ENCODE measurements around the gene NUDT17.
A peak's percentile ranks its signal among the peaks of the same experiment; 100 is the strongest.

The NUDT17 gene

GRCh38 chr1:145843031-145843430 lies 2.4 kb upstream of the NUDT17 start:
- Histone ChIP-seq H3K4me3 (ENCODE audit: insufficient read depth, low read length, poor library complexity, severe bottlenecking) (no peak overlapping the region), H4K20me1 (ENCODE audit: low read depth, low read length) (no peaks in the 10 kb centered on the region), H3K9ac (ENCODE audit: low read length) (no peak overlapping the region), H3K36me3 (ENCODE audit: low read length) (peaks cover 25% of the 10 kb centered on the region), H3K79me2 (ENCODE audit: insufficient read depth, low read length) (no peaks in the 10 kb centered on the region), H3K27me3 (ENCODE audit: low read length) (no peaks in the 10 kb centered on the region), H3F3A (ENCODE audit: insufficient read depth) (peaks cover 29% of the 10 kb centered on the region), H3K27ac (ENCODE audit: low read depth, low read length) (no peak overlapping the region), H3K9me2 (replicated peaks; ENCODE audit: insufficient read depth, low read length) (no peaks in the 10 kb centered on the region), H3K9me3 (ENCODE audit: insufficient read depth, low read length) (no peaks in the 10 kb centered on the region), H3K4me2 (ENCODE audit: low read depth, low read length, poor library complexity, severe bottlenecking) (no peak overlapping the region), H2AFZ (ENCODE audit: low read depth, low read length, severe bottlenecking) (no peak overlapping the region)
- TF ChIP-seq EZH2phosphoT487 (conservative IDR thresholded peaks at IDR 0.05; ENCODE audit: low read length), result no peak
- TF ChIP-seq, protein P1, sequence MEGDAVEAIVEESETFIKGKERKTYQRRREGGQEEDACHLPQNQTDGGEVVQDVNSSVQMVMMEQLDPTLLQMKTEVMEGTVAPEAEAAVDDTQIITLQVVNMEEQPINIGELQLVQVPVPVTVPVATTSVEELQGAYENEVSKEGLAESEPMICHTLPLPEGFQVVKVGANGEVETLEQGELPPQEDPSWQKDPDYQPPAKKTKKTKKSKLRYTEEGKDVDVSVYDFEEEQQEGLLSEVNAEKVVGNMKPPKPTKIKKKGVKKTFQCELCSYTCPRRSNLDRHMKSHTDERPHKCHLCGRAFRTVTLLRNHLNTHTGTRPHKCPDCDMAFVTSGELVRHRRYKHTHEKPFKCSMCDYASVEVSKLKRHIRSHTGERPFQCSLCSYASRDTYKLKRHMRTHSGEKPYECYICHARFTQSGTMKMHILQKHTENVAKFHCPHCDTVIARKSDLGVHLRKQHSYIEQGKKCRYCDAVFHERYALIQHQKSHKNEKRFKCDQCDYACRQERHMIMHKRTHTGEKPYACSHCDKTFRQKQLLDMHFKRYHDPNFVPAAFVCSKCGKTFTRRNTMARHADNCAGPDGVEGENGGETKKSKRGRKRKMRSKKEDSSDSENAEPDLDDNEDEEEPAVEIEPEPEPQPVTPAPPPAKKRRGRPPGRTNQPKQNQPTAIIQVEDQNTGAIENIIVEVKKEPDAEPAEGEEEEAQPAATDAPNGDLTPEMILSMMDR (IDR thresholded peaks at IDR 0.05; ENCODE audit: insufficient read depth, low read length, poor library complexity, severe bottlenecking), result no peak

GRCh38 chr1:145845144-145845513 lies 301 bp upstream of the NUDT17 start:
- peaks cover 18% of the 10 kb centered on the region for H3K36me3 ChIP-seq (ENCODE audit: low read length)
- TF ChIP-seq, protein P1 (IDR thresholded peaks at IDR 0.05; ENCODE audit: insufficient read depth, low read length, poor library complexity, severe bottlenecking), result no peak
- TF ChIP-seq EZH2phosphoT487 (conservative IDR thresholded peaks at IDR 0.05; ENCODE audit: low read length), result no peak
- no peaks in the 10 kb centered on the region for H3K9me2 ChIP-seq (replicated peaks; ENCODE audit: insufficient read depth, low read length)
- H3K9me3 ChIP-seq (ENCODE audit: insufficient read depth, low read length), result no peaks in the 10 kb centered on the region
- no peaks in the 10 kb centered on the region for H3K79me2 ChIP-seq (ENCODE audit: insufficient read depth, low read length)
- H3K9ac ChIP-seq (ENCODE audit: low read length), result peak overlapping the region; percentile 51
- no peaks in the 10 kb centered on the region for H3K27me3 ChIP-seq (ENCODE audit: low read length)
- no peaks in the 10 kb centered on the region for H4K20me1 ChIP-seq (ENCODE audit: low read depth, low read length)
- H3F3A ChIP-seq (ENCODE audit: insufficient read depth), result peaks cover 34% of the 10 kb centered on the region
- H3K4me3 ChIP-seq (ENCODE audit: insufficient read depth, low read length, poor library complexity, severe bottlenecking), result peak overlapping the region; percentile 46
- peak overlapping the region; percentile 67 for H3K27ac ChIP-seq (ENCODE audit: low read depth, low read length)
- H3K4me2 ChIP-seq (ENCODE audit: low read depth, low read length, poor library complexity, severe bottlenecking), result peak overlapping the region; percentile 49
- peak overlapping the region; percentile 29 for H2AFZ ChIP-seq (ENCODE audit: low read depth, low read length, severe bottlenecking)

- Histone ChIP-seq H3K9me2 (replicated peaks; ENCODE audit: insufficient read depth, low read length) (no peaks in the 10 kb centered on the region), H3F3A (ENCODE audit: insufficient read depth) (peaks cover 34% of the 10 kb centered on the region), H3K79me2 (ENCODE audit: insufficient read depth, low read length) (no peaks in the 10 kb centered on the region), H3K27ac (ENCODE audit: low read depth, low read length) (peak overlapping the region; percentile 67; the same call in 1 of the 2 replicates), H3K27me3 (ENCODE audit: low read length) (no peaks in the 10 kb centered on the region), H3K36me3 (ENCODE audit: low read length) (peaks cover 12% of the 10 kb centered on the region), H2AFZ (ENCODE audit: low read depth, low read length, severe bottlenecking) (peak overlapping the region; percentile 29), H3K4me3 (ENCODE audit: insufficient read depth, low read length, poor library complexity, severe bottlenecking) (peak overlapping the region; percentile 46), H3K4me2 (ENCODE audit: low read depth, low read length, poor library complexity, severe bottlenecking) (peak overlapping the region; percentile 49), H3K9ac (ENCODE audit: low read length) (peak overlapping the region; percentile 51), H4K20me1 (ENCODE audit: low read depth, low read length) (no peaks in the 10 kb centered on the region), H3K9me3 (ENCODE audit: insufficient read depth, low read length) (no peaks in the 10 kb centered on the region)
- no peak for TF ChIP-seq EZH2phosphoT487 (conservative IDR thresholded peaks at IDR 0.05; ENCODE audit: low read length)
- TF ChIP-seq, protein P1 (IDR thresholded peaks at IDR 0.05; ENCODE audit: insufficient read depth, low read length, poor library complexity, severe bottlenecking), result peak; percentile 25
Measured at GRCh38 chr1:145846201-145846612, 777 bp downstream of the NUDT17 start.
